ENCODE data around the gene SORL1-AS1.

SORL1-AS1 gene

DNA sequence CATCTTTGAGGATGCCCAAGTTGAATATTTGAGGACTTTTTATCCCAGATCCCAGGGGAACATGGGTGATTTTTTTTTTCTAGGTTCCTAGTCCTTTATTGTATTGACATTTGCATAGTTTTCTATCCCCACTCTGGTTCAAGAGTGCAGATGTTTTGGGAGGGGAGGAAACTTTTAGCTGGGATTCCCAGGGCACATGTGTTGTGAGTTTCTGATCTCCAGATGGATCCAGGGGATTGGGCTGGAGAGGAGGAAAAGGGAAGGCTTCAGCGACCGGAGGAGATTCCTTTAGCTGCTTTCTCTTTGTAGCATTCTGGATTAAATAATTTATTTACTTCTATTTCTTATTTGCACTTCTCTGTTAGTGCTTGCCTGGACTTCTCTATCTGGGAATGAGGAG, 14.7 kb upstream of the SORL1-AS1 start:
- peaks cover 73% of the 10 kb centered on the region for H3K4me1 Mint-ChIP-seq
- Histone ChIP-seq H3K27ac (ENCODE audit: low read depth in 1 of 2, low read length in 2 of 2) (no peak overlapping the region), H3K27me3 (ENCODE audit: control insufficient read depth in 2 of 2, insufficient read depth in 2 of 2, low read length in 2 of 2) (no peaks in the 10 kb centered on the region), H3K4me2 (replicated peaks; ENCODE audit: extremely low read depth, low read length, poor library complexity, severe bottlenecking) (no peak overlapping the region), H4K20me1 (ENCODE audit: insufficient read depth, low read length) (peaks cover 100% of the 10 kb centered on the region), H3K36me3 (replicated peaks in 1 of 2; ENCODE audit: control insufficient read depth in 1 of 2, insufficient read depth in 2 of 2, low read length in 2 of 2) (peaks cover 25 to 36% of the 10 kb centered on the region in 2 donors), H3K9me3 (replicated peaks in 1 of 2; ENCODE audit: control insufficient read depth in 1 of 2, insufficient read depth in 1 of 2, low read length in 2 of 2) (no peaks in the 10 kb centered on the region), H3K4me1 (ENCODE audit: control insufficient read depth in 1 of 2, insufficient read depth in 2 of 2, low read length in 2 of 2) (peaks cover 38 to 50% of the 10 kb centered on the region in 2 donors), H3K9ac (ENCODE audit: insufficient read depth, low read length, poor library complexity, severe bottlenecking) (no peak overlapping the region), H3K79me2 (ENCODE audit: insufficient read depth, low read length) (peaks cover 100% of the 10 kb centered on the region), H3K4me3 (replicated peaks in 1 of 3; ENCODE audit: low read depth in 2 of 3, low read length in 3 of 3) (no peak overlapping the region), H2AFZ (ENCODE audit: insufficient read depth, low read depth, low read length, poor library complexity, severe bottlenecking) (no peak overlapping the region)
- no peak for DNase-seq
- H3K27ac Mint-ChIP-seq = no peak overlapping the region
- H3K9me3 Mint-ChIP-seq = no peaks in the 10 kb centered on the region
- H3K27me3 Mint-ChIP-seq (ENCODE audit: low read depth in 3 of 3) = no peaks in the 10 kb centered on the region
- no CpG with 5 or more reads among the region's 2 CpGs for WGBS (ENCODE audit: insufficient coverage)
- H3K4me3 Mint-ChIP-seq = no peak overlapping the region
- H3K36me3 Mint-ChIP-seq = peaks cover 40 to 41% of the 10 kb centered on the region in 2 donors
- intact Hi-C loops (cut with micrococcal nuclease) = no loop called here
- no peak for TF ChIP-seq CTCF (IDR thresholded peaks at IDR 0.05)

DNA sequence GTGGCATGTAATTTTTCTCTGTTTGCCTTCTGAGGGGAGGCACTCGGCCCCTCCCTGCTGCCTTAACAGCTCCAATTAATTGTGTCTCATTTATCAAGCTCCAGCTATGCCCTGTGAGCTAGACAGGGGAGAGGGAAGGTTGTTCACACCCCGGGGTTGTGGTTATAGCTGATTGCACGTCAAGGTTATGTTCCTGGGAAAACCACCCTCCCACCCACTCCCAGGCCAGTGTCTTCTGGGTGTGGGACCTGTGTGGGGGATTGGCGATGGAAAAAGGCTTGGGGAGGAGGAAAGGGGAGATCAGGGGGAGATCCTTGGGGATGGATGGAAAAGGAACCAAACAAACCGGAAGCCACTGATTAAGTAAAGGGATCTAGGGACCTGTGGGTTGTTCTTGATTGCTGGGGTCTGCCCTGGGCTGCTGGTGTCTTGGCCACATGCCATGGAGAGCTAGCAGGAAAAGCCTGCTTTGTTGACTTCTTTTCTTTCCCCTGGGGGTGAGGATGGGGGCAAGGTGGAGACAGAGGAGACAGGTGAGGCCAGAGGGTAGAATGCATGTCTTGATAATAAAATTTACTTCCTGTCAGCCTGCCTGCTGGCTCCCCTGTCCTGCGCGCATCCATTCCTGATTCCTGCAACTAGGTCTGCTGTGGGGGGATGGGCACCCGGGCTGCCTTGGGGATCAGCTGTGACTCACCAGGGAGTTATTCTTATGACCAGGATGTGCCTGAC, 13.5 kb upstream of the SORL1-AS1 start:
- WGBS (ENCODE audit: insufficient coverage) = 10% methylated on average over 1 of the region's 8 CpGs
- peaks cover 36 to 38% of the 10 kb centered on the region in 2 donors for H3K36me3 Mint-ChIP-seq
- H3K27me3 ChIP-seq (ENCODE audit: control insufficient read depth in 2 of 2, insufficient read depth in 2 of 2, low read length in 2 of 2) = no peaks in the 10 kb centered on the region
- no peak overlapping the region for H3K4me2 ChIP-seq (replicated peaks; ENCODE audit: extremely low read depth, low read length, poor library complexity, severe bottlenecking)
- no peaks in the 10 kb centered on the region for H3K9me3 ChIP-seq (replicated peaks in 1 of 2; ENCODE audit: control insufficient read depth in 1 of 2, insufficient read depth in 1 of 2, low read length in 2 of 2)
- H3K9me3 Mint-ChIP-seq = no peaks in the 10 kb centered on the region
- H3K36me3 ChIP-seq (replicated peaks in 1 of 2; ENCODE audit: control insufficient read depth in 1 of 2, insufficient read depth in 2 of 2, low read length in 2 of 2) = peaks cover 16 to 24% of the 10 kb centered on the region in 2 donors
- H3K4me1 Mint-ChIP-seq = peaks cover 86% of the 10 kb centered on the region
- H4K20me1 ChIP-seq (ENCODE audit: insufficient read depth, low read length) = peaks cover 100% of the 10 kb centered on the region
- intact Hi-C loops (cut with micrococcal nuclease) = no loop called here
- peaks cover 100% of the 10 kb centered on the region for H3K79me2 ChIP-seq (ENCODE audit: insufficient read depth, low read length)
- peak overlapping the region in 1 of 2 donors; percentile 5 for H3K27ac ChIP-seq (ENCODE audit: low read depth in 1 of 2, low read length in 2 of 2)
- peak in 1 of 3 donors; percentile 60 for DNase-seq
- no peak overlapping the region for H3K4me3 ChIP-seq (replicated peaks in 1 of 3; ENCODE audit: low read depth in 2 of 3, low read length in 3 of 3)
- peak overlapping the region in 6 of 7 donors; percentile 24 to 88 (median 74) for H3K27ac Mint-ChIP-seq
- H3K4me1 ChIP-seq (ENCODE audit: control insufficient read depth in 1 of 2, insufficient read depth in 2 of 2, low read length in 2 of 2) = peaks cover 47 to 61% of the 10 kb centered on the region in 2 donors
- H3K9ac ChIP-seq (ENCODE audit: insufficient read depth, low read length, poor library complexity, severe bottlenecking) = no peak overlapping the region
- no peak overlapping the region for H2AFZ ChIP-seq (ENCODE audit: insufficient read depth, low read depth, low read length, poor library complexity, severe bottlenecking)
- peak overlapping the region in 1 of 2 donors; percentile 4 for H3K4me3 Mint-ChIP-seq
- no peak for TF ChIP-seq CTCF (IDR thresholded peaks at IDR 0.05)
- H3K27me3 Mint-ChIP-seq (ENCODE audit: low read depth in 3 of 3) = no peaks in the 10 kb centered on the region
